Measurements from ENCODE around the gene ELMOD3.

GRCh38 chr2:85355521-85355920 lies 952 bp downstream of the ELMOD3 start:
- TF ChIP-seq CTCF (IDR thresholded peaks at IDR 0.05; ENCODE audit: low read length) (no peak), EZH2phosphoT487 (IDR thresholded peaks at IDR 0.05; ENCODE audit: low read length) (no peak), EZH2 (optimal IDR thresholded peaks at IDR 0.05; ENCODE audit: low read depth, low read length) (no peak)
